LNCaP clone FGC (cell line): ENCODE results near the gene RPS4Y1.
"Not testable (repeated sequence)": the region's sequence is repeated elsewhere in the genome, so short reads cannot be mapped to it uniquely, and the experiment has no call there.

Source experiments
- DNase-seq: peaks from one replicate; pipeline ENCODE4 v3.0.0-alpha.2; 2011; ENCODE audit warnings: low read depth
- H3K4me3 ChIP-seq: 2 replicates; pipeline ENCODE4 v1.5.1; 2011; ENCODE audit warnings: mild to moderate bottlenecking, low read depth, low read length, control low read depth
- CTCF ChIP-seq: IDR thresholded peaks from 2 replicates; pipeline ENCODE4 v1.5.1; 2012; ENCODE audit warnings: mild to moderate bottlenecking; ENCODE audit not compliant: control insufficient read depth, insufficient read depth; ENCODE audit errors: extremely low read depth

RPS4Y1 gene

GRCh38 chrY:2841471-2841893 is at the start of gene RPS4Y1:
Gene RPS4Y1 (plus strand): TSS chrY:2841602. CDS start chrY:2841625, 23 bp downstream.
- H3K4me3 ChIP-seq: peak within 1 kb of the TSS; percentile 89
- DNase-seq: peak; percentile 63
- TF ChIP-seq CTCF: no peak

- DNase-seq: no peak
- H3K4me3 ChIP-seq: no peak overlapping the region
- no peak for TF ChIP-seq CTCF
Observed at GRCh38 chrY:2796977-2797523, 44.4 kb upstream of the RPS4Y1 start.

GRCh38 chrY:2797991-2798390 is 43.4 kb upstream of the RPS4Y1 start:
- TF ChIP-seq CTCF: no peak
- DNase-seq: peak; percentile 10

GRCh38 chrY:2800246-2800645 is 41.2 kb upstream of the RPS4Y1 start:
- TF ChIP-seq CTCF: peak; percentile 33
- no peak overlapping the region for H3K4me3 ChIP-seq
- DNase-seq: peak; percentile 6

More at GRCh38 chrY:2797991-2798390, 43.4 kb upstream of the RPS4Y1 start:
- H3K4me3 ChIP-seq: no peak overlapping the region

GRCh38 chrY:2817146-2817896 is 24.1 kb upstream of the RPS4Y1 start:
- DNase-seq: not testable (repeated sequence)

GRCh38 chrY:2824471-2824870 is 16.9 kb upstream of the RPS4Y1 start:
- no peak overlapping the region for H3K4me3 ChIP-seq
- TF ChIP-seq CTCF: no peak
- DNase-seq: no peak

More at GRCh38 chrY:2817146-2817896, 24.1 kb upstream of the RPS4Y1 start:
- not testable (repeated sequence) for H3K4me3 ChIP-seq

- no peak for DNase-seq
- no peak for TF ChIP-seq CTCF
- H3K4me3 ChIP-seq: no peak overlapping the region
Observed at GRCh38 chrY:2828497-2828896, 12.9 kb upstream of the RPS4Y1 start.
